RWPE2 (cell line): ENCODE measurements around the gene GPR3.

Source experiments
- ATAC-seq: fragments of 200-7000 bp; cut with Tn5 transposase; 3 replicates; pipeline ENCODE4 v1.9.1; 2021; ENCODE audit warnings: low read depth
- DNase-seq: peaks from one replicate; pipeline ENCODE4 v3.0.0-alpha.2; 2020; ENCODE audit warnings: low spot score
- H3K27ac ChIP-seq: fragments of 450-650 bp; 2 replicates; pipeline ENCODE4 v1.5.1; 2017; ENCODE audit warnings: mild to moderate bottlenecking; ENCODE audit not compliant: poor library complexity, severe bottlenecking
- H3K27me3 ChIP-seq: fragments of 250-450 bp; sonication (Bioruptor Pico); 2 replicates; pipeline ENCODE4 v1.5.1; 2021; ENCODE audit warnings: mild to moderate bottlenecking, moderate library complexity; ENCODE audit not compliant: insufficient read depth, poor library complexity, severe bottlenecking
- H3K36me3 ChIP-seq: fragments of 250-450 bp; sonication (Bioruptor Pico); 2 replicates; pipeline ENCODE4 v1.5.1; 2020; ENCODE audit warnings: low read depth, mild to moderate bottlenecking, moderate library complexity
- H3K4me1 ChIP-seq: fragments of 250-450 bp; sonication (Bioruptor Pico); 2 replicates; pipeline ENCODE4 v1.5.1; 2021; ENCODE audit warnings: mild to moderate bottlenecking, moderate library complexity; ENCODE audit not compliant: insufficient read depth, poor library complexity, severe bottlenecking
- H3K4me3 ChIP-seq: fragments of 250-450 bp; sonication (Bioruptor Pico); 2 replicates; pipeline ENCODE4 v1.5.1; 2021; ENCODE audit warnings: mild to moderate bottlenecking, moderate library complexity; ENCODE audit not compliant: severe bottlenecking
- H3K9me3 ChIP-seq: fragments of 250-450 bp; sonication (Bioruptor Pico); 2 replicates; pipeline ENCODE4 v1.5.1; 2021; ENCODE audit warnings: mild to moderate bottlenecking, moderate library complexity; ENCODE audit not compliant: severe bottlenecking
- TF ChIP-seq, protein P1 (sequence below): fragments of 450-650 bp; IDR thresholded peaks from one replicate; pipeline ENCODE4 v1.5.1; 2017; ENCODE audit warnings: mild to moderate bottlenecking, moderate library complexity; ENCODE audit not compliant: poor library complexity, severe bottlenecking

GPR3 gene

DNA sequence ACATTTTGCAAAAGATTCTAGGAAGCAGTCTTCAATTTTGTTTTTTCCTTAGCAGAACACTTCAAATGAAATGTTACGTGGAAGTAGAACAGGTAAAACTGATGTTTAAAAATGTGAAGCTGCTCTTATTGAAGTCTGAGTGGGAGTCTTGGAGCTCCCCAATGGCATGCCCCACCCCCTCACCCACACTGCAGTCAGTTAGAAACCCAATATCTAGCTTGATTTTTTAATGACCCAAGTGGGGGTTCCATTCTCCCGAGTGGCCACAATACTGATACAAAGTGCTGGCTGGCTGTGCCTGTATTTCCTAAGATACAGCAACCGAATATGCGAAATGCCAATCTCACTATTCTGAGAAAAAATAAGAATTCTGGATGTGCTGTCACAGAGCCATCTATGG lies 31.3 kb downstream of the GPR3 start:
- Histone ChIP-seq H3K27ac (no peak overlapping the region), H3K4me1 (no peaks in the 10 kb centered on the region), H3K9me3 (no peaks in the 10 kb centered on the region), H3K36me3 (peaks cover 37% of the 10 kb centered on the region), H3K4me3 (no peak overlapping the region), H3K27me3 (no peaks in the 10 kb centered on the region)
- TF ChIP-seq, protein P1, sequence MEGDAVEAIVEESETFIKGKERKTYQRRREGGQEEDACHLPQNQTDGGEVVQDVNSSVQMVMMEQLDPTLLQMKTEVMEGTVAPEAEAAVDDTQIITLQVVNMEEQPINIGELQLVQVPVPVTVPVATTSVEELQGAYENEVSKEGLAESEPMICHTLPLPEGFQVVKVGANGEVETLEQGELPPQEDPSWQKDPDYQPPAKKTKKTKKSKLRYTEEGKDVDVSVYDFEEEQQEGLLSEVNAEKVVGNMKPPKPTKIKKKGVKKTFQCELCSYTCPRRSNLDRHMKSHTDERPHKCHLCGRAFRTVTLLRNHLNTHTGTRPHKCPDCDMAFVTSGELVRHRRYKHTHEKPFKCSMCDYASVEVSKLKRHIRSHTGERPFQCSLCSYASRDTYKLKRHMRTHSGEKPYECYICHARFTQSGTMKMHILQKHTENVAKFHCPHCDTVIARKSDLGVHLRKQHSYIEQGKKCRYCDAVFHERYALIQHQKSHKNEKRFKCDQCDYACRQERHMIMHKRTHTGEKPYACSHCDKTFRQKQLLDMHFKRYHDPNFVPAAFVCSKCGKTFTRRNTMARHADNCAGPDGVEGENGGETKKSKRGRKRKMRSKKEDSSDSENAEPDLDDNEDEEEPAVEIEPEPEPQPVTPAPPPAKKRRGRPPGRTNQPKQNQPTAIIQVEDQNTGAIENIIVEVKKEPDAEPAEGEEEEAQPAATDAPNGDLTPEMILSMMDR = no peak
- DNase-seq (no peak), ATAC-seq (no peak)

DNA sequence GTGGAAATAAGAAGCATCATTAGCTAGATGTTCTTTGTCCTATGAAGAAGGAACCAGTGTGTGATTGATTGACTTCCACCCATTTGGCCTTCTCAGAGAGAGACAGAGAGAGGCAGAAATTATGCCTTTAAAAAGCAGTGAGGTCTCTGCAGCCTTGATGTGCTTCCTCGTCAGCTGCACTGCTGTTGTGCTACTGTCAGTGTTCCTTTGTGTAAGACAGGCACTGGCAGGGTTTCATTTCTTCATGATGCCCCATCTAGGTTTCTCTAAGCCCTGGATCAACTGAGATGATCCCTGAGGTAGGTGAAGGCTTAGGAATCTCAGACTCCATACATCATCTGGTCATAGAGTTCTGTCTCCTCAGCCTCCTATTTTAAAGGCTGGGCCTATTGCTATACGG lies 34.9 kb downstream of the GPR3 start:
- no peak overlapping the region for H3K27ac ChIP-seq
- ATAC-seq (no peak), DNase-seq (no peak)
- H3K36me3 ChIP-seq = peaks cover 32% of the 10 kb centered on the region
- no peak overlapping the region for H3K4me3 ChIP-seq
- H3K27me3 ChIP-seq = no peaks in the 10 kb centered on the region
- peaks cover 4% of the 10 kb centered on the region for H3K4me1 ChIP-seq
- TF ChIP-seq, protein P1 = no peak
- no peaks in the 10 kb centered on the region for H3K9me3 ChIP-seq

DNA sequence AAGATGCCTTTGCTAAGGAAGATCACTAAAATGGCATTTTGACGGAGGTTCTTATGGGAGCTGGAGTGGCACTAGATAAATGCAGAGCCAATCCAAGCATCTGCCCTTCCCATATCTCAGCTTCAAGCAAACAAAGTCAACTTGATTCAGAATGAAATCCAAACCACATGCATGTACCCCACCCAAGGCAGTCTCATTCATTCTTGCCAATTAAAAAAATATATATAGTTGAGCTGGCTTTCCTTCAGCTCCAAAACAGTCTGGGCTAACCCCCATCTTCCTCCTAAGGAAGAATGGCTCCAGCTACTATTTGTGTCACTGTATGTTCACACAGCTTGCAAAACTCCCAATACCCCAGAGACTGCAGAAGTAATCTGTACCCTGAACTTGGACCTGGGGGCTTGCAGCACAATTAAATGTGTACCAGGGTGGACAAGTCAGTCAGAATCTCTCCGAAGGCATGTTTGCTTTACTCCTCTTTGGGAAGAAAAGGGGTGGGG lies 35.4 kb downstream of the GPR3 start:
- TF ChIP-seq, protein P1 = no peak
- no peaks in the 10 kb centered on the region for H3K27me3 ChIP-seq
- DNase-seq = no peak
- H3K4me3 ChIP-seq = no peak overlapping the region
- no peak overlapping the region for H3K27ac ChIP-seq
- no peaks in the 10 kb centered on the region for H3K9me3 ChIP-seq
- ATAC-seq = no peak
- H3K4me1 ChIP-seq = peaks cover 4% of the 10 kb centered on the region
- H3K36me3 ChIP-seq = peaks cover 32% of the 10 kb centered on the region

DNA sequence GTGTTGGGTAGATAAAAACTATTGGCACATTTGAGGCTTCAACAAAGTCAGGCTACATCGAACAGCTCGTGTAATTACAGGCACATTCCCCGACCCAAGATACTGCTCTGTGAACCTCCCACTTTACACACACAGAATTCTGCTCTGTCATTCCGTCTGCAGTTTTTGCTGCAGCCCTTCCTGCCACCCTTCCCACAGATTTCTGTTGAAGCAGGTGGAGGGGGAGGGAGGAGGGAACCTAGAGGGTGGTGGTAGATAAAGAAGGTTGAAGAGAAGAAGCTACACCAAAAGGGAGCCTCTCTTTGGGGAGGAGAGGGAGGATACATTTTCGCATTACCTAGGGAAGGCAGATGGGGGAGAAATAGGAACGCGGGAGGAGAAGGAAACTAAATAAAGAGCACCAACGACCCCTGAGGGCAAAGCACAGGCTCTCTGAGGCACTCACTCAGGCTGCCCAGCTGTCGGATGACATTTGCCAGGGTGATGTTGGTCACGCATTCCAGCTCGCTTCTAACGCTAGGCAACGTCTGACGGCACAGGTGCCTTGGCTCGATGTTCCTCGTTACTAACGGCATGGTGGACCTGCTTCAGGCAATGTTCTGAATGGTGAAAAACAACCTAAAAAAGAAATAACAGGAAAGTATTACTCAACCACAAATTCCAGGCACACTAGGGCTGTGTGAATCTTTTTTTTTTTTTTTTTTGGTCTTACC lies 36.0 kb downstream of the GPR3 start:
- Histone ChIP-seq H3K4me3 (no peak overlapping the region), H3K9me3 (no peaks in the 10 kb centered on the region), H3K27me3 (no peaks in the 10 kb centered on the region), H3K27ac (no peak overlapping the region), H3K36me3 (peaks cover 32% of the 10 kb centered on the region), H3K4me1 (peaks cover 4% of the 10 kb centered on the region)
- no peak for ATAC-seq
- TF ChIP-seq, protein P1 = no peak
- no peak for DNase-seq

DNA sequence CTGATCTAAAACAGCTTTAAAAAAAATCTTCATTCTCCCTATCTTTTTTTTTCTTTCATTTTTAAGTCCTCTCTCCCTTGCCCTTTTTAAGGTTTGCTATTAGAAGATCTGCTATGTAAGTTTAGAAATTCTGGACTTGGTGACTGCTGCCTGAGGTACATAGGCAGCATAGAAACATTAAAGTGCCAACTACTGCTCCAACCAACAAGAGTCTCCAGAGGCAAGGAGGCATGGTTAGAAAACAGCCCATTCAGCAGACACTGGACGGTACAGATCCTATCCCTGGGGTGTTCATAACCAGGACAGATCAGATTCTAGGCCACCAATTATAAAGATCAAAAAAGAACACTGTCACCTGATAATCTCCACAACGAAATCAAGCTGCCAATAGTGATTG lies 36.6 kb downstream of the GPR3 start:
- no peak for DNase-seq
- Histone ChIP-seq H3K27ac (no peak overlapping the region), H3K4me1 (peaks cover 4% of the 10 kb centered on the region), H3K36me3 (peaks cover 32% of the 10 kb centered on the region), H3K9me3 (no peaks in the 10 kb centered on the region), H3K27me3 (no peaks in the 10 kb centered on the region), H3K4me3 (no peak overlapping the region)
- ATAC-seq = no peak
- TF ChIP-seq, protein P1 = no peak
